ENCODE data around the gene SYNE1.
A peak's percentile ranks its signal among the peaks of the same experiment; 100 is the strongest.
"Not testable (repeated sequence)": the region's sequence is repeated elsewhere in the genome, so short reads cannot be mapped to it uniquely, and the experiment has no call there.

The SYNE1 gene

DNA sequence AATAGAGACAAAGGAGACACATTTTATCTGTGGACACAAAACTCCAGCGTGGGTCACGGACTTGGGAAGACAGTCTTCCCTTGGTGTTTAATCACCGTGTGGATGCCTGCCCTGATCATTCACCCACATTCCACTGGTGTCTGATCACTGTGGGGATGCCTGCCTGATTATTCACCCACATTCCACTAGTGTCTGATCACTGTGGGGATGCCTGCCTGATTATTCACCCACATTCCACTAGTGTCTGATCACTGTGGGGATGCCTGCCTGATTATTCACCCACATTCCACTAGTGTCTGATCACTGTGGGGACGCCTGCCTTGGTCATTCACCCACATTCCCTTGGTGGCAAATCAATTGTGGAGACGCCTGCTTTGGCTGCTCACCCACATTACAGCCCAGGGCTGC, 146.2 kb downstream of the SYNE1 start:
- not testable (repeated sequence) for DNase-seq (ENCODE audit: low spot score)

DNA sequence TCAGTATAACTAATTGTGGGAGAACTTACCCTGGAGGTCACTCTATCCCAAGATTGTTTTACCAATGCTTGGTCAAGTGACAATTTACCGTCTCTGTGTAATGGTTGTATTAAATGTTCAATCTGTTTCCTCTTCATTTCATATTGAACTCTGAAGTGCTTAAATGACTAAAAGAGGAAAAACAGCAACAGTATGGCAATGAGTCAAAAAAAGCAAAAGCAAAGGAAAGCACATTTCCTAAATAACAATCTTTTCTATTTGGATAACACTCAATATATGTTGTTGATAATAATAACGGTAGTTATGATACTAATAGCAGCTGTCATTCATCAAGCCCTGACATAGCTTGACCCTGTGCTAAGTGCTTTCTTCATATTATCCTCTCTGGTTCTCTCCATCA, 152.4 kb downstream of the SYNE1 start:
- DNase-seq (ENCODE audit: low spot score): no peak

DNA sequence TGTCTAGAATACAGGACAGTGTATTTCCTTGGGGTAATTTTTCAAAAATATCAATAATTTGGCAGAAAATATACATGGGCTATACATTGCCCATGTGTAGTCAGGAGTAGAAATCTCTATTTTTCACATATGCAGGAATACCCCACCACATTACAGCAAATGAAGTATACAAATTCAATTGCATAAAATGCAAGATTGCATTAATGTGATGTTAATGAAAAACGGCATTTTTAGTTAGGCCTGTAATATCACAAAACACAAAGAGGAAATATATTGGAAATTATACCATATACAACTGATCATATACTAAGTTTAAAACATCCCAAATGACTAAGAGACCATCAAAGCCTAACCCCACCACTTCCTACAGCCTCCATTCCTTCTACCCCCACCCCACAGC, 154.9 kb downstream of the SYNE1 start:
- DNase-seq (ENCODE audit: low spot score): no peak

DNA sequence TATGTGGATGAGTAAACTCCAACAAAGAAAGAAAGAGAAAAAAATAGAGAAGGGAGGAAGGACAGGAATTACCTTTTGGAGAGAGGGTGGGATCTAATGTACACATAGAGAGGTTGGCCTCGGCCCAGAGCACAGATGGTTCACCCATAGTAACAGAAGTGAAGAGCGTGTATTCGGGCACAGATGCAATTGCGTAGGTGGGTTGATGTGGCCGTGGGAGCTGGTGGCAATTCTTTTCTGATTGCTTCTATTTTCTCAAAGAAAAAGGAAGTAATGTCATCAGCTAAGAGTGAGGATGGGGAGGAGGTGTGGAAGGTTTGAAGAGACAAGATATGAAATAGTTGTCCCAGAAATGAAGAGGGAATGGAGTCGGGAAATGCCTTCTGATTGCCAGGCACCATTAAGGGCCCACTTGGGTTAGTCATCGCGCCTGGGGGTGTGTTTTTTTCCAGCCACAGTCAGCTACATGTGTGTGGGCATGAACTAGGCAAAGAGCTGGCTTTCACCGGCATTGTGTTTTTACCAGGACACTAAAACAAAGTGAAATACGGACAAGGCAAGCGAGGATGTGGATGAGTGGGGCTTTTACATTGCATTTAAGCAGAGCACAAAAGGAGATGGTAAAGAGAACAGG, 158.7 kb downstream of the SYNE1 start:
- peak; percentile 27 for DNase-seq (ENCODE audit: low spot score)

DNA sequence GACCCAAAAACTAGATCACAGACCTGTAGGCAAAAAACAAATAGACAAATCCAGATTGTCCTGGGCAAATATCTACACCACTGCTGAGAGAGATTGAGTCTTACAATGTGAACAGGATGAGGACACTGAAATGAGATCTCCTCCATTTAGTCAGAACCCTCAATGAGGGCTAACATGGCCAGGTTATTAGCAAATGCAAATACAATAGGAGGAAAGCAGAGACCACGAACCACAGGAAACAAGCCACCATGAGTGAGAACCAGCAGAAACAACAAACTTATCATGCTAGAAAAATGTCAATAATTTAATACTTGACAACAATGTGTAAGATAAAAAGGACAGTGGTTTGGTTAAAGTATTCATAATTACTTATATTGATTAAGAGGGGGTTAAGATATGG, 162.8 kb downstream of the SYNE1 start:
- no peak for DNase-seq (ENCODE audit: low spot score)

DNA sequence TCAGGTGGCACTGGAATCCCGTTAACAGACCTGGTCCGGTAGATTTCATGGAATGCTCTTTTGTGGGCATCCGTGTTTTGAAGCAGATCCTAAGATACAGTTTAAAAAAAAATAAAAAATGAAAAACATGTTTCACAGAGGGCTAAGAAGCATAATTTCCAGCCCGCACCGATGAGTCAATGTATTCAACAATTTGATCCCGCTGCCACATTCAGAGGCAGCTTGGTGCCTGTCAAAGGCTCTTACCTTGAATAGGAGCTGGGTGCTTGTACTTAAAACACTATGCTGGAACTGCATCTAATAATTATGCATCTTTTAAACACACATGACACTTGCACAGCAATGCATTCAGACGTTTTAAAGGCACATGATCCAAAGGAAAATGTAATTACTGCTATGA, 164.8 kb downstream of the SYNE1 start:
- peak; percentile 56 for DNase-seq (ENCODE audit: low spot score)

DNA sequence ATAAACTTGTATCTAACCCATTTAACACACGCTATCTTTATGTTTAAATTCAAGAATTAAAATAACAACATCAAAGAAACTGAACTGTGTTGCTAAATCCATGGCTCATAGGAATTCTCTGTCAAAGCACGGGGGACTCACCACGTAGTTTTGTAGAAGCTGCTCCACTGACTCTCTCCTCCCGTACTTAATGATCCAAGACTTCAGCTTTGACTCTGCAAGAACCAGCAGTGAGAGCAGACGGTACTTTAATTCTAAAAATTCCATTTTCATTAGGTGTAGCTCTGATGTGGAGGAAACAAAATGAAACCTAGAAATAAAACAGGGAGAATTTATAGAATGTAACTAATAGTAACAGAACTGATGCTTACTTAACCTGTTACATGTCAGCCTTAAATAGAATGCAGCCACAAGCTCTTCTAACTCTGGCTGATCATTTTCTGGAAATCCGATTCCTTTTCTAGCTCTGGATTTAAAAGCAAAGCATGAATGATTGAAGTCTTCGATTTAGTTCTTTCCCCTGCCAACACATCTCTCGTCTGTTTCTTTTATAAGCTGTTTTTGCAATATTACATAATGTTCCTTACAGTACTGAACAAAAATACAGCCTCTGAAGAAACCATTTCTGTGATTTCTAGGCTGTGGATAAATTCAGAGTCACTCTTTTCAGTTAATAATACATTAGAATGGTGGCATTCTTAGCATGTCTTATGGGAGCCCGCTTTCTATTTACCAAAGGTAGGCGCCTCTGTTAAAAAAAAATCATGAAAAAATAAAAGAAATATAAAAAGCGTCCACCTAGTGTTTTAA, 165.5 kb downstream of the SYNE1 start:
- DNase-seq (ENCODE audit: low spot score): peak; percentile 19

DNA sequence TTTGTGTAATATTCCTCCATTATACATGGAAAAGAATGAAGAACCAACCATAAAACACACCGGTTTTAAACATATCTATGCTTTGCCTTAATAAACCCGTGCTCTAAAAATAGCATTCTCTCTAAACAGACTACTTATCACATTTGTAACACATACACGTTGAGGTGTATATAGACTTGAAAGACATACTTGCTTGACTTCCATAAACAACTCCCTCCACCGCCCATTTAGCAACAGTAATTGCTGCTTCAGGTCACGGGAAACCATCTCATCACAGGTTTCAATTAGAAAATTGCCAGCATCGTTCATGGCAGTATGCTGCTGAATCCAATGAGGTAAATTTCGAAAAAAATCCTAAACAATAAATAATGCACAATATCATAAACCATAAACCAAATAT, 174.0 kb downstream of the SYNE1 start:
- DNase-seq (ENCODE audit: low spot score): no peak

DNA sequence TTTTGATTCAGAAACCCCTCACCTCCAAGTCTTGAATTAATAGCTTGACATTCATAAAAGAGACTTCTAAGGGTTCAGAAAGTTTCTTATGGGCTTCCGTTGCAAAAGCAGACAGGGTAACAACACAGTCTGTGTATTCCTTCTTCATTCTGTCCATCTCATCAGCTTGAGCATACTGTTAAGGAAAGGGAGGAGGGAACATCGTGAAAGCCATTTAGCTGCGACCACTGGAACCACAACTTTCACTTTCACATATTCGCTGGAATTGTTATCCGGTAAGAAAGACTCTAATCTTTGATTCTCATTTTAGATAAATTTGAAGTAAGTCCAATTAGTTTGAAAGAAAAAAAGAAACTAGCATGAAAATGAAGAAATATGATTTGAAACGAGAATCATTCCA, 174.4 kb downstream of the SYNE1 start:
- DNase-seq (ENCODE audit: low spot score): no peak

DNA sequence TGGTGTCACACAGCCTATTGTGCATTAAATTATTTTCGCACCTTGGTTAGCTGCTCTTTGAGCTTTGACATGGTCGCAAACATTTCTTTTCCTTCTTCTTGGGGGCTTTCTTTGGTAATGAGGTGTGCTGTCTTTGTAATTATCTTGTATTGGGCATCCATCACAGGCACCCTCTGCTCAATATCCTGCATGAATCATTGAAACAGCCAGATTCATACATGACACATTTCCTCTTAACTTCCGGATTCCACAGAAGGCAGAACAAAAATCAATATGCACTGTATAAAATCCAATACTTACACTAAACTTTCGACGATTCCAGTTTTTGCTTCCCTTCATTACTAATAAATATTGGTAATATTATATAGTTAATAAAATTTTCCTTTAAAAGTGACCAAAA, 175.6 kb downstream of the SYNE1 start:
- DNase-seq (ENCODE audit: low spot score): no peak

DNA sequence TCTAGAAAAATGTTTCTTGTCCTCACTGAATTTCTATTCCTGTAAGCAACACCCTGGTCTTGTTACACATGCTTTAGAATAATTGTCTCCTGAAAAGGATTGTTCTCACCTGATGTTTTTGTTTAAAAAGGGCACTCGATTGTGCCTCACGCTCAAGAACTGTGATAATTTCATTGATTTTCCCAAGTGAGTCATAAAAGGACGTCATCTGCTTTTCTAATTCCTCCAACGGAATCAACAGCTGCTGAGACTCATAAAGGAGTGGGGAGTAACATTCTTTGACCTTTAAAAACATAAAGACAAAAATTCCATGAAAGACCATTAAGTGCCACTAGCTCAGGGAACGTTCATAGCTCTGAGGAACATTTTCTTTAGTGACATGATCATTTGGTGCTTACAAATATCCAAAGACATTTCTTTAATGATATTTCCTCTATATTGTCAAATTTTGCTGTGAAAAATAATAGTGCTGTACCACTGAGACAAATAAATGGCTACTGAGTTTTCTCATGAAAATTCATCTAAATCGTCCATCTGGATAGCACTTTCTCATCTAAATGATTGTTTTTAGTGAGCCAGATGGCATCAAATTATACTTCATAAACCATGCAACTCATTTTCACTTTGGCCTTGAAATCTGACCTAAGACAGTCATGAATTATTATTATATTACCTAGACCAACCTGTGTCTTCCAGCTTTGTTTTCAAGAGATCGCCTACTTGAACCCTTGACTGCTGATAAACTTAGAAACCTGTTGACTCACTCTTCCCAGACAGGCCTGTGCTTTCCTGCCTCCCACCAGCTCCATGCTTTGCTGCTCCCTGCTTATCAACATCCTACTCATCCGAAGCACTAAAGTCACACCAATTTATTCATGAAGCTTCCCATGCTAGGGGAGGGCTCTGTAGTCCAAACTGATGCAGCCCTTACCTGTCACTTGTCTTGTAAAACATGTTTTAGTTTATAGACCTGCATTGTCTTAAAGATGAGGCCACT, 178.2 kb downstream of the SYNE1 start:
- no peak for DNase-seq (ENCODE audit: low spot score)

DNA sequence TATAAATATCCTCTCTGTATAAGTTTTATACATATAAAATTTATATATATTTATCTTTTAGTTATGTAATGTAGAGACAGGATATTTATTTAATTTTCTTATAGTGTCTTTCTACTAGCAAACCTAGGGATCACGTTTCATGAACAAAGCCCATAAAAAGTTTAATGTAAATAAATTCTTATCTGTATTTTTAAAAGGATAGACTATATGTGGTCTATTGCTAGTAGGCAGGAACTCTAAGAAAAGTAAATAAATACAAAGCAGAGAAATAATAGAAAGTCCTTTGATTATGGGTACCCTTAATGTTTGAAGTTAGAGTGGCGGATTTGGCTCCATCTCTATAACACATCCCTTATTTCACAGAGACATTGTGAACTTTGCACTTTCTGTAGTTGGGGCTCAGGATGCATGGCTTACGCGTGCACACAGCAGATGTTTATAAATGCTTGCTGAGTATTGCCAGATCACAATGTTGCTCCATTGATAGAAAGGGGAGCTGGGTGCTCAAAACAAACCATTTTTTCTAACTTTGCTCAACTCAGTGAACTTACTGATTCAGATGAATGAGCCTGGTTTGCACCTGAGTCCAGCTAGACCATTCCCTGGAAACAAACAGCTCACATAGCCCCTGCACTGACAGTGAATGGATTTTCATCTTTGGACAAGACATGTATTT, 179.1 kb downstream of the SYNE1 start:
- DNase-seq (ENCODE audit: low spot score): no peak

DNA sequence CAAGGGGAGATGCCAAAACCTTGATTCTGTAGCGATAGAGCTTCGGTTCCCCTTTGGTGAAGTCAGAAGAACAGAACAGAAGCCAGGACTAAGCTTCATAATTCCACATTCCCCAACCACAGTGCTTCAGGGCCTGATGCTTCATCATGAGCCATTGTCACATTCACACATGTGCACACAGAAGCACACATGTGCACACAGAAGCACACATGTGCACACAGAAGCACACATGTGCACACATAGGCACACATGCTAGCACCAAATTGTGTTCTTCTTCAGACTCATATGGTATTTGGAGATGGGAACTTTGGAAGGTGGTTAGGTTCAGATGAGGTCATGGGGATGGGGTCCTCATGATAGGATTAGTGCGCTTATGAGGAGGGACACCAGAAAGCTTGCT, 183.2 kb downstream of the SYNE1 start:
- no peak for DNase-seq (ENCODE audit: low spot score)

DNA sequence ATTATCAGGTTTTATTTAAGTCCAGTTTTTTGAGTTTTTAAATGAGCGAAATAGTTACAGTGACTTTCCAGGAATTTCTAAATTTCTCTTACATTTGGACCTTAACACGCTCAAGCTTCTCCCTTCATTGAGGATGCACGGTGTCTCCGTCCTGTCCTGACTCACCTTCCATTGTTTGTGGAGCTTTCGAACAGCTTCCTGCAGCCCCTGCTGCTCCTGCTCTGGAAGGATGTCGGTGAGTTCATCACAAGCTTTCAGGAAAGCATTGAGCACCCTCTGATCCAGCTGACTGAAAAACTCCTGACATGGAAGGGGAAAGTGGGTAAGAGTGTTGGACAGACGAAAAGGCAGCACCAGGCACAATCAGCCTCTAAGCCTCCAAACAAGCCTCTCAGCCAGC, 183.7 kb downstream of the SYNE1 start:
- DNase-seq (ENCODE audit: low spot score): no peak

DNA sequence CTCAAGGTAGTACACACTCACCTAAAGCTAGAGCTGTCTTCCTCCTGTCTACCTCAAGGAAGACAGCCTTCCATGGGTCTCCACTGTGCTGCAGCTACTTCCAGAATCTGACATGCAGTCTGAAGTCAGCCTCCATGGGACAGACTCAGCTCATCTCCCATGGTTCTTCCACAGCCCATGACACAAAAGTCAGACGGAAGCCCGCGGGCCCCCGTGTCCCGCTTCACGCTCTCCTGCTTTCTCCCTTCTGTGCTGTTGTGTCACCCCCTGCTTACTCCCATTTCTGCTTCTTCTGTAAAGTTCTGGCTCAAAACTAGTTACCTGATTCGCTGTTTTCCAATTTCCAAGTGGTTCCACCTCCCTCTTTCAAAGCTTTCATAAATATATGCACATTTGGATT, 184.5 kb downstream of the SYNE1 start:
- no peak for DNase-seq (ENCODE audit: low spot score)

DNA sequence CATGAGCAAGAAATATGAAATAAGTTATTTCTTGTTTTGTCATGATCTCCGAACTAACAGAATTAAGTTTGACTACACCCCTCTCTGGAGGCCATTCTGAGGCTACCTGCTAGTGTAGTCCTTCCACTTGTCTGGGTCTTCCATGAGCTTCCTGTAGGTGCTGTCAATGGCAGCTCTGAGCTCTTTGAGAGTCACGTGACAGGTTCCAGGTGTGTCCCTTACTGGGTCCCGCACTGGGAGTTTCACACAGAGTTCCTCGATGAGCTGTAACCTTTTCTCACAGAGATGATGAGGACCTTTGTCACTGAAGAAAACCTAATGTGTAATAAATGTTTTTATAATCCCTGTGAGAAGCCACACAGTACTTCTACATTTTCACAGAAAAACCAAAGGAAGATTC, 186.6 kb downstream of the SYNE1 start:
- no peak for DNase-seq (ENCODE audit: low spot score)

DNA sequence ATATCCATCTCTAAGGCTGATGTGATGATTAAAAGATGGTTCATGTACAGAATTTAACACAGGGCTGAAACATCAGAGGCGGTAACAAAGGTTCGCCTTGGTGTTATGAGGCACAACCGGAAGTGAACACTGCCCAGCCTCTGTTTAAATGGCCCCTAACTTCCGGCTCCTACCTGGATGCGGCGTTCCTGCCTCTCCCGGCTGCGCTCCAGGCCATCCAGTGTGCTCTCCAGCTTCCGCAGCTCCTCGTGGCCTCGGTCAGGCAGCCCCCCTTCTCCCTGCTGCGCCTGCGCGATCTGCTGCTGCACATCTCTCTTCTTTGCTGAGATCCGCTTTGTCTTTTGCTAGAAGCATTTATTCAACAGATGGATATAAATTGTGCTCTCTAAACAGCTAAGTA, 195.3 kb downstream of the SYNE1 start:
- no peak for DNase-seq (ENCODE audit: low spot score)

DNA sequence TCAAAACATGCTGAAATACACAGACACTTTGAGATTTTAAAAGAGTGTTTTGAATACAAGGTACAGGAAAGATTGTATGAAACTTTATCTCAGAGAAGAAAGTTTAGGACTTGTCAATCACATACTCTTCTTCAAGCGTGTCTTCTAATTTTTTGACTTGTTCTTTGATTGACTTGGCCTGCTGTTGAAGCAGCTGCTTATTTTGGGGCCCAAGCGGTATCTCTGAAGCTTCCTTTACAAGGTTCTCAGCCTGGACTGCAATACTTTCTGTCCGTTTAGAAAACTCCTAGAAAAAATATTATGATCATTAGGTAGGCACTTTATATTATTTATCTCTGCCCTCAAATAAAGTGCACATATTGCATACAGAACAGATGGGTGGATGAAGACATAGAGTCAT, 201.3 kb downstream of the SYNE1 start:
- no peak for DNase-seq (ENCODE audit: low spot score)

DNA sequence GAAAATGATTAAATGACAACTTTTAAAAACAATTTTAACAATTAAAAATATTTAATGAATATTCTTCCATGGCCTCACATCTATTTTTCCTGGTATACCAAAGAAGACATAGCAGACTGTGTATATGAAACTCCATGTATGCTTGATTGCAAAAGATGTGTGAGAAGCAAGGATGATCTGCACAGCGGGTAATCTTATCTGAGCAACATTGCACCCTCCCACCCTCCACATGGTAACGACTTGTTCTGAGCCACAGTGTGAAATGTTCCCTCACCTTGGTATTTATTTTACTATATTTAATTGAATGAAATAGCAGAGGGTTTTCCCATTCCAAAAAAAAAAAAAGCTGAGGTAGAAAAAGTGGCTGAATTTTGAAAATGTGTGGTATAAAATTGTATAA, 204.4 kb downstream of the SYNE1 start:
- DNase-seq (ENCODE audit: low spot score): no peak

DNA sequence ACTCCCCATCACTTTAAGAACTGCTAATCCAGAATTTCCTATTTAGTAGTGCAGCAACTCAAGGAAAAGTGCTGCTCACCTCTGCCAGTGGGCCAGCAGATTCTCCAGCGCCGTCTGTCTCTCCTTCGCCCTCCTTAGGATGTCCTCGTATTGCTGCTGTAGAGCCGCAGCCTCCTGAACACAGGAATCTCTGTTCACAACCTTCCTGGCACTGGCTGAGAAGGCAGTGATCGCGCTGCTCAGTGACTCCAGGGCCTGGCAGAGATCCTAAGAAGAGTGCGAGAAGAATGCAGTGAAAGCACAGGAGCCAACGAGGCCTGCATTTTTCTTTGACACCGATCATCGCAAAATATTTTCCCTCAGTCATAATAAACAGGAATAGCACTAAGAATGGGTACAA, 209.0 kb downstream of the SYNE1 start:
- no peak for DNase-seq (ENCODE audit: low spot score)

DNA sequence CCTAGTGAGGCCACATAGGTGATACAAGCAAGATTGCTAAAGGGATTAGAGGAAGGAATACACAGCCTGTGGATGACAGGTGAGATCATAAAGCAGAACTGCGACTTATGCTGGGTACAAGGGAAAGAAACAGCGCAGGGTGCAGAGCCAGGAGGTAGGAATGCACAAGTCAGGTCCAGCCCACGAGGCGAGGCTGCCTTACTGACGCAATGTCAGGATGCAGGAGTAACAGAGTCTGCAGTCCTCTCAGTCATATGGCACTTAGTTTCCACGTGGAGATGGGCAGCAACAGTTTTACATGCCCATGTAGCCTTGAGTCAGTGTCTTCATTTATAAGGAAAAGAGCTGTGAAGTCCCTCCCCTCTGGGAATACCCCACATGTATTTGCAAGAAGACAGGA, 210.9 kb downstream of the SYNE1 start:
- no peak for DNase-seq (ENCODE audit: low spot score)
